Endodermal cell (in vitro differentiated cells): ENCODE results near the gene EGLN1. TPM values are rescaled to one million over a fixed set of nuclear protein-coding genes. Genes with fewer than 3 reads are reported as not detected.
"Not testable (repeated sequence)": the region's sequence is repeated elsewhere in the genome, so short reads cannot be mapped to it uniquely, and the experiment has no call there.

Experiments used
- DNase-seq: peaks from one replicate; pipeline ENCODE4 v3.0.0-alpha.2; 2017
- H3K27ac ChIP-seq: 2 replicates; pipeline ENCODE4 v1.5.1; 2013; ENCODE audit warnings: mild to moderate bottlenecking, low read depth, low read length, moderate library complexity
- H3K27me3 ChIP-seq: 2 replicates; pipeline ENCODE4 v1.6.1; 2013; ENCODE audit warnings: mild to moderate bottlenecking, low read length, moderate library complexity; ENCODE audit not compliant: insufficient read depth, control insufficient read depth, poor library complexity, severe bottlenecking
- H3K36me3 ChIP-seq: 2 replicates; pipeline ENCODE4 v1.7.0; 2013; ENCODE audit warnings: mild to moderate bottlenecking, low read length, moderate library complexity; ENCODE audit not compliant: control insufficient read depth, insufficient read depth
- H3K4me1 ChIP-seq: one replicate; pipeline ENCODE4 v1.7.0; 2013; ENCODE audit warnings: low read length; ENCODE audit not compliant: control insufficient read depth, insufficient read depth
- H3K4me3 ChIP-seq: 2 replicates; pipeline ENCODE4 v1.5.1; 2013; ENCODE audit warnings: mild to moderate bottlenecking, low read length, moderate library complexity
- H3K9ac ChIP-seq: 2 replicates; pipeline ENCODE4 v1.6.1; 2013; ENCODE audit warnings: mild to moderate bottlenecking, low read length, moderate library complexity; ENCODE audit not compliant: poor library complexity, severe bottlenecking; ENCODE audit errors: extremely low read depth
- H3K9me3 ChIP-seq: 2 replicates; pipeline ENCODE4 v1.6.1; 2013; ENCODE audit warnings: mild to moderate bottlenecking, low read length, moderate library complexity; ENCODE audit not compliant: control insufficient read depth
- H3K27ac Mint-ChIP-seq: 2 replicates; pipeline ENCODE4 v1.8.0; 2020; ENCODE audit warnings: mixed read lengths
- H3K27me3 Mint-ChIP-seq: 2 replicates; pipeline ENCODE4 v1.8.0; 2021; ENCODE audit warnings: mild to moderate bottlenecking, mixed read lengths; ENCODE audit not compliant: insufficient read depth
- H3K36me3 Mint-ChIP-seq: 2 replicates; pipeline ENCODE4 v1.8.0; 2020; ENCODE audit warnings: low read depth, mixed read lengths
- H3K4me1 Mint-ChIP-seq: 2 replicates; pipeline ENCODE4 v1.8.0; 2020; ENCODE audit warnings: mixed read lengths
- H3K4me3 Mint-ChIP-seq: 2 replicates; pipeline ENCODE4 v1.8.0; 2020; ENCODE audit warnings: mild to moderate bottlenecking, moderate library complexity, mixed read lengths
- H3K9me3 Mint-ChIP-seq: 2 replicates; pipeline ENCODE4 v1.8.0; 2020; ENCODE audit warnings: mild to moderate bottlenecking, mixed read lengths
- WGBS, 2 experiments: methylation state at CpG; one replicate each; pipeline versions ENCODE4 v1.1.5 to v1.1.7; 2013; ENCODE audit warnings: missing lambda C conversion rate in 2 of 2, mixed read lengths in 1 of 2; ENCODE audit not compliant: insufficient coverage in 1 of 2, insufficient read length in 1 of 2; 5-methylcytosine and 5-hydroxymethylcytosine counted together
- total RNA-seq, 2 donors: library from RNA; stranded (reverse); fragmentation: NEBNext Ultra II Directional in 1 of 2; extraction: Animal tissue kit (Norgen Biotek cat#: 25700) in 1 of 2; gene quantifications; 2 replicates in 1 of 2; 3 replicates in 1 of 2; pipeline ENCODE4 v1.2.1, GENCODE V29; 2021
- TF ChIP-seq, protein P1 (sequence below): fragments of 200-600 bp; sonication (generic); conservative IDR thresholded peaks from 2 replicates; pipeline ENCODE4 v1.5.0; 2021; ENCODE audit warnings: antibody characterized with exemption, mild to moderate bottlenecking

The EGLN1 gene
- total RNA-seq, 2 donors from 2014 or later = 12.2 to 17.4 TPM

DNA sequence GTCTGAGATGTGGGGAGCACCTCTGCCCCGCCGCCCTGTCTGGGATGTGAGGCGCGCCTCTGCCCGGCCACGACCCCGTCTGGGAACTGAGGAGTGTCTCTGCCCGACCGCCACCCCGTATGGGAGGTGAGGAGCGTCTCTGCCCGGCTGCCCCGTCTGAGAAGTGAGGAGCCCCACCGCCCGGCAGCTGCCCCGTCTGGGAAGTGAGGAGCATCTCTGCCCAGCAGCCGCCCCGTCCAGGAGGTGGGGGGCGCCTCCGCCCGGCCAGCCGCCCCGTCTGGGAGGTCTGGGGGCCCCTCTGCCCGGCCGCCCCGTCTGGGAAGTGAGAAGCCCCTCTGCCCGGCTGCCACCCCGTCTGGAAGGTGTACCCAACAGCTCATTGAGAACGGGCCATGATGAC lies 32.0 kb upstream of the EGLN1 start:
- not testable (repeated sequence) for H3K4me1 Mint-ChIP-seq

DNA sequence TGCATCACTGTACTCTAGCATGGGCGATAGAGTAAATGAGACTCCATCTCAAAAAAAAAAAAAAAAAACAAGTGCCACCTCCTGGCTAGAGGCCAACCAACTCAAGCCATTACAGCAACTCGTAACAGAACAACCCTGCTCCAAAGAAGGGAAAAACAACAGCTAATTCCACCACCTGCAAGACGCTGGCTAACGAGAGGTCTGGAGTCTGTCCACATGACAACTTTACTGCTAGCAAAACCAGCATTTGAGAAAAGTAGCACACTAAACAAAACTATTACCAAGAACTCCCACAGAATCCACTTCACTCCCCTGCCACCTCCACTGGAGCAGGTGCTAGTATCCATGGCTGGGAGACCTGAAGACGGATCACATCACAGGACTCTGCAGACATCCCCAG lies 24.1 kb upstream of the EGLN1 start:
- Histone ChIP-seq H3K4me3 (no peak overlapping the region), H3K36me3 (no peaks in the 10 kb centered on the region), H3K27me3 (no peaks in the 10 kb centered on the region), H3K4me1 (no peaks in the 10 kb centered on the region), H3K27ac (no peak overlapping the region), H3K9me3 (no peaks in the 10 kb centered on the region), H3K9ac (no peak overlapping the region)
- no peaks in the 10 kb centered on the region for H3K36me3 Mint-ChIP-seq
- H3K4me3 Mint-ChIP-seq = no peak overlapping the region
- no peaks in the 10 kb centered on the region for H3K4me1 Mint-ChIP-seq
- TF ChIP-seq, protein P1, sequence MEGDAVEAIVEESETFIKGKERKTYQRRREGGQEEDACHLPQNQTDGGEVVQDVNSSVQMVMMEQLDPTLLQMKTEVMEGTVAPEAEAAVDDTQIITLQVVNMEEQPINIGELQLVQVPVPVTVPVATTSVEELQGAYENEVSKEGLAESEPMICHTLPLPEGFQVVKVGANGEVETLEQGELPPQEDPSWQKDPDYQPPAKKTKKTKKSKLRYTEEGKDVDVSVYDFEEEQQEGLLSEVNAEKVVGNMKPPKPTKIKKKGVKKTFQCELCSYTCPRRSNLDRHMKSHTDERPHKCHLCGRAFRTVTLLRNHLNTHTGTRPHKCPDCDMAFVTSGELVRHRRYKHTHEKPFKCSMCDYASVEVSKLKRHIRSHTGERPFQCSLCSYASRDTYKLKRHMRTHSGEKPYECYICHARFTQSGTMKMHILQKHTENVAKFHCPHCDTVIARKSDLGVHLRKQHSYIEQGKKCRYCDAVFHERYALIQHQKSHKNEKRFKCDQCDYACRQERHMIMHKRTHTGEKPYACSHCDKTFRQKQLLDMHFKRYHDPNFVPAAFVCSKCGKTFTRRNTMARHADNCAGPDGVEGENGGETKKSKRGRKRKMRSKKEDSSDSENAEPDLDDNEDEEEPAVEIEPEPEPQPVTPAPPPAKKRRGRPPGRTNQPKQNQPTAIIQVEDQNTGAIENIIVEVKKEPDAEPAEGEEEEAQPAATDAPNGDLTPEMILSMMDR = no peak
- 92 to 100% methylated on average over 3 to 5 of the region's 5 CpGs for WGBS, 2 experiments
- DNase-seq = no peak
- H3K27ac Mint-ChIP-seq = no peak overlapping the region
- peaks cover 5% of the 10 kb centered on the region for H3K27me3 Mint-ChIP-seq
- H3K9me3 Mint-ChIP-seq = no peaks in the 10 kb centered on the region

More for the DNA sequence above, 32.0 kb upstream of the EGLN1 start:
- 82 to 87% methylated on average over 14 to 25 of the region's 29 CpGs for whole genome bisulfite sequencing, 2 experiments
- not testable (repeated sequence) for H3K36me3 Mint-ChIP-seq, H3K27ac Mint-ChIP-seq, H3K4me3 ChIP-seq, H3K4me3 Mint-ChIP-seq, H3K9me3 ChIP-seq, H3K9ac ChIP-seq, H3K27me3 Mint-ChIP-seq, DNase-seq, H3K27me3 ChIP-seq, H3K4me1 ChIP-seq, H3K27ac ChIP-seq, H3K36me3 ChIP-seq
- H3K9me3 Mint-ChIP-seq = peaks cover 29% of the 10 kb centered on the region

DNA sequence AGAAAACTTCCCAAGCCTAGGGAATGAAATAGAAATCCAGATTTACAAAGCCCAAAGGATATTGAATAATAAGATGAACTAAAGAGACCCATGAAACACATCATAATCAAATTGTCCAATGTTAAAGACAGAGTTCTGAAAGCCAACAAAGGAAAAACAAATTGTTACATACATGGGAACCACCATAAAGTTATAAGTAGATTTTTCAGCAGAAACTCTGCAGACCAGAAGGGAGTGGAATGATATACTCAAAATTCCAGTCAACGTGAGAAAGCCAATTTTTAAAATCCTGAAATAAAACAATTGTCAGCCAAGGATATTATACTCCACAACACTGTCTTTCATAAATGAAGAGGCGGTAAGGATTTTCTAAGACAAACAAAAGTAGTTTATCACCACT lies 22.0 kb upstream of the EGLN1 start:
- H3K27ac Mint-ChIP-seq = no peak overlapping the region
- H3K4me1 ChIP-seq = no peaks in the 10 kb centered on the region
- no peak overlapping the region for H3K4me3 ChIP-seq
- DNase-seq = no peak
- 90% methylated on average over 2 of the region's 2 CpGs; no CpG with 5 or more reads in 1 of the 2 experiments for WGBS, 2 experiments
- no peak overlapping the region for H3K27ac ChIP-seq
- H3K36me3 Mint-ChIP-seq = no peaks in the 10 kb centered on the region
- H3K36me3 ChIP-seq = no peaks in the 10 kb centered on the region
- H3K9me3 Mint-ChIP-seq = no peaks in the 10 kb centered on the region
- H3K27me3 ChIP-seq = no peaks in the 10 kb centered on the region
- TF ChIP-seq, protein P1 = no peak
- no peaks in the 10 kb centered on the region for H3K4me1 Mint-ChIP-seq
- no peak overlapping the region for H3K4me3 Mint-ChIP-seq
- no peak overlapping the region for H3K9ac ChIP-seq
- peaks cover 10% of the 10 kb centered on the region for H3K27me3 Mint-ChIP-seq
- no peaks in the 10 kb centered on the region for H3K9me3 ChIP-seq

DNA sequence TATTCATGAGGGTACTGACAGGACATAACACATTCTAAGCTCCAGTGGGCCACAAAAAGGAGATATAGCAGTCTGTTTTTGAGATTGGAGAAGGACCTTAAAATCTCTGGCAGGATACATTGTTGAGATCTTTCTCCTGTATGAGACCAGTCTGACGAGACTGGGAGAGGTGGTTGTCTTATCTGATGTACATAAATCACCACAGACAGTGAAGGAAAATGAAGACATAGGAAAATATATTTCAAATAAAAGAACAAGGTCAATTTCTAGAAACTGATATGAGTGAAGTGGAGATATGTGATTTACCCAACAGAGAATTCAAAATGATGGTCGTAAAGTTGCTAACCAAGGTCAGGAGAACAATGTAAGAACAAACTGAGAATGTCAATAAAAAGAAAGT lies 21.3 kb upstream of the EGLN1 start:
- no peak overlapping the region for H3K4me3 ChIP-seq
- Mint-ChIP-seq H3K4me1 (no peaks in the 10 kb centered on the region), H3K9me3 (no peaks in the 10 kb centered on the region), H3K4me3 (no peak overlapping the region), H3K36me3 (no peaks in the 10 kb centered on the region), H3K27me3 (peaks cover 10% of the 10 kb centered on the region), H3K27ac (no peak overlapping the region)
- H3K4me1 ChIP-seq = no peaks in the 10 kb centered on the region
- H3K27ac ChIP-seq = no peak overlapping the region
- no peaks in the 10 kb centered on the region for H3K36me3 ChIP-seq
- no peaks in the 10 kb centered on the region for H3K9me3 ChIP-seq
- TF ChIP-seq, protein P1 = no peak
- no peak for DNase-seq
- 86 to 98% methylated on average over 1 to 2 of the region's 2 CpGs for WGBS, 2 experiments
- H3K27me3 ChIP-seq = peaks cover 4% of the 10 kb centered on the region
- H3K9ac ChIP-seq = no peak overlapping the region
